Measurements from ENCODE around the gene VCP.

DNA sequence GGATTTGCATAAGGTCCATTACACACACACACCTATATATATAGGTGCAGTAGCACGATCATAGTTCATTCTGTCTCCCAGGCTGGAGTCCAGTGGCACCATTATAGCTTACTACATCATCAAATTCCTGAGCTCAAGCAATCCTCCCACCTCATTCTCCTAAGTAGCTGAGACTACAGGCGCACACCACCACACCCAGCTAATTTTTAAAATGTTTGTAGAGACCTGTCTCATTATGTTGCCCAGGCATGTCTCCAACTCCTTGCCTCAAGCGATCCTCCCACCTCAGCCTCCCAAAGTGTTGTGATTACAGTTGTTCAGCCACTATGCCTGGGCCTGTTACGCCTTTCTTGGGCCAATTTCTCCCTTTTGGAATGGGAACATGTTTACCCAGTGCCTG is 43.2 kb downstream of the VCP start:
- TF ChIP-seq CTCF (optimal IDR thresholded peaks at IDR 0.05 in 1 of 3, IDR thresholded peaks at IDR 0.05 in 1 of 3, conservative IDR thresholded peaks at IDR 0.05 in 1 of 3; ENCODE audit: extremely low read depth in 1 of 3, insufficient read depth in 2 of 3, low read length in 3 of 3) (no peak), EZH2 (IDR thresholded peaks at IDR 0.05; ENCODE audit: low read length) (no peak)
